Activated CD4-positive, alpha-beta T cell treated with anti-CD3 and anti-CD28 coated beads, Interleukin-2, amount 10 ng/mL, durations not matched to agents 7 days and 5 days (primary cell): ENCODE data around the gene PRR15L. TPM values are rescaled to one million over a fixed set of nuclear protein-coding genes. Genes with fewer than 3 reads are reported as not detected.

Source experiments
- CTCF ChIA-PET: fragments of 350-600 bp; sonication (Branson Sonifier 250); formaldehyde crosslinking; loops from one replicate; lab custom pipeline; 2021; ENCODE audit warnings: antibody characterized with exemption; lab: Charles Lee
- POLR2A ChIA-PET: fragments of 350-600 bp; sonication (Branson Sonifier 250); formaldehyde crosslinking; loops from one replicate; lab custom pipeline; 2021; ENCODE audit warnings: antibody characterized with exemption; lab: Charles Lee
- DNase-seq: peaks from one replicate; pipeline ENCODE4 v3.0.0-alpha.2; 2020
- H3K27ac Mint-ChIP-seq: one replicate; pipeline ENCODE4 v1.8.0; 2021; ENCODE audit warnings: mild to moderate bottlenecking, moderate library complexity, mixed read lengths
- H3K27me3 Mint-ChIP-seq: one replicate; pipeline ENCODE4 v1.8.0; 2021; ENCODE audit warnings: mixed read lengths
- H3K36me3 Mint-ChIP-seq: one replicate; pipeline ENCODE4 v1.8.0; 2021; ENCODE audit warnings: low read depth, mixed read lengths
- H3K4me1 Mint-ChIP-seq: one replicate; pipeline ENCODE4 v1.8.0; 2021; ENCODE audit warnings: mixed read lengths
- H3K4me3 Mint-ChIP-seq: one replicate; pipeline ENCODE4 v1.8.0; 2021; ENCODE audit warnings: mild to moderate bottlenecking, moderate library complexity, mixed read lengths
- H3K9me3 Mint-ChIP-seq: one replicate; pipeline ENCODE4 v1.8.0; 2021; ENCODE audit warnings: mixed read lengths
- total RNA-seq, 2 experiments: library from RNA; stranded (reverse); gene quantifications; one replicate each; pipeline ENCODE4 v1.2.3, GENCODE V29; 2021

Gene PRR15L
- total RNA-seq, 2 experiments from 2014 or later: not detected

GRCh38 chr17:47969930-47970724 lies 12.4 kb upstream of the PRR15L start:
- peak overlapping the region; percentile 94 for H3K4me3 Mint-ChIP-seq
- ChIA-PET POLR2A (interaction anchor here (0.8 to 1.9 kb wide), 3 partner anchors 21 to 75 kb away, joined by 3 to 6 read pairs (median 3); partner anchors contain the start of genes PNPO and SP2), CTCF (interaction anchor here (0.5 to 10.0 kb wide), 43 partner anchors 9 to 1285 kb away, joined by 3 to 142 read pairs (median 5); partner anchors contain the start of genes LRRC46, MRPL10, PNPO and PRR15L)
- H3K4me1 Mint-ChIP-seq: peaks cover 30% of the 10 kb centered on the region
- peaks cover 2% of the 10 kb centered on the region for H3K27me3 Mint-ChIP-seq
- no peaks in the 10 kb centered on the region for H3K9me3 Mint-ChIP-seq
- peak overlapping the region; percentile 78 for H3K27ac Mint-ChIP-seq
- no peak for DNase-seq
- peaks cover 17% of the 10 kb centered on the region for H3K36me3 Mint-ChIP-seq

DNA sequence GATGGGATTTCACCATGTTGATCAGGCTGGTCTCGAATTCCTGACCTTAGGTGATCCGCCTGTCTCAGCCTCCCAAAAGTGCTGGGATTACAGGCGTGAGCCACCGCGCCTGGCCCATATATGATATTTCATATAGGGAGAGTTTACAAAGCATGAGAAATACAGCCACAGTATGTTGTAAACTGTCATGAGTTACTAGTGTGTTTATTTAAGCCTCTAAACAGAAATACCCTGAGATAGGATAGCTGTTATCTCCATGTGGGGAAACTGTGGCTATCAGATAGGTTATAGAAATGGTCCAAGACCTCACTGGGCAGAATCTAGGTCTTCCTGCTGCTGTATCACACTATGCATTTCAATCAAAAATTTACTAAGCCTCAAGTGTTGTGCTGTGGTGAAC lies 11.2 kb upstream of the PRR15L start:
- Mint-ChIP-seq H3K36me3 (peaks cover 7% of the 10 kb centered on the region), H3K4me3 (no peak overlapping the region), H3K9me3 (no peaks in the 10 kb centered on the region), H3K27ac (no peak overlapping the region), H3K4me1 (peaks cover 30% of the 10 kb centered on the region), H3K27me3 (peaks cover 2% of the 10 kb centered on the region)
- CTCF ChIA-PET: interaction anchor here (0.7 to 10.0 kb wide), 8 partner anchors 8 to 121 kb away, joined by 3 to 142 read pairs (median 12); partner anchors contain the start of gene PRR15L
- DNase-seq: no peak
- POLR2A ChIA-PET: no interaction called here

- no peaks in the 10 kb centered on the region for H3K9me3 Mint-ChIP-seq
- peaks cover 2% of the 10 kb centered on the region for H3K27me3 Mint-ChIP-seq
- peaks cover 2% of the 10 kb centered on the region for H3K36me3 Mint-ChIP-seq
- POLR2A ChIA-PET: no interaction called here
- H3K4me3 Mint-ChIP-seq: no peak overlapping the region
- CTCF ChIA-PET: interaction anchor here (0.7 to 10.0 kb wide), 4 partner anchors 10 to 116 kb away, joined by 3 to 142 read pairs (median 4); partner anchors contain the start of gene PRR15L
- no peak for DNase-seq
- H3K27ac Mint-ChIP-seq: peak overlapping the region; percentile 68
- peaks cover 23% of the 10 kb centered on the region for H3K4me1 Mint-ChIP-seq
Observed at GRCh38 chr17:47967607-47968252, 10.0 kb upstream of the PRR15L start.

GRCh38 chr17:47966079-47966519 lies 8.4 kb upstream of the PRR15L start:
- POLR2A ChIA-PET: no interaction called here
- Mint-ChIP-seq H3K27ac (no peak overlapping the region), H3K9me3 (no peaks in the 10 kb centered on the region), H3K27me3 (peaks cover 2% of the 10 kb centered on the region), H3K36me3 (no peaks in the 10 kb centered on the region), H3K4me1 (peaks cover 12% of the 10 kb centered on the region), H3K4me3 (no peak overlapping the region)
- CTCF ChIA-PET: interaction anchor here (10.0 kb wide), 1 partner anchor 15 kb away, joined by 142 read pairs; no protein-coding TSS in a partner anchor
- no peak for DNase-seq

- peaks cover 2% of the 10 kb centered on the region for H3K4me1 Mint-ChIP-seq
- no peaks in the 10 kb centered on the region for H3K9me3 Mint-ChIP-seq
- H3K27ac Mint-ChIP-seq: no peak overlapping the region
- no peak for DNase-seq
- no peak overlapping the region for H3K4me3 Mint-ChIP-seq
- peaks cover 2% of the 10 kb centered on the region for H3K27me3 Mint-ChIP-seq
- no peaks in the 10 kb centered on the region for H3K36me3 Mint-ChIP-seq
- ChIA-PET POLR2A (no interaction called here), CTCF (interaction anchor here (0.8 to 10.0 kb wide), 2 partner anchors 9 to 14 kb away, joined by 3 to 142 read pairs; no protein-coding TSS in a partner anchor)
Observed at GRCh38 chr17:47964856-47965255, 7.2 kb upstream of the PRR15L start.

GRCh38 chr17:47962901-47963300 lies 5.2 kb upstream of the PRR15L start:
- CTCF ChIA-PET: interaction anchor here (2.1 kb wide), 1 partner anchor 16 kb away, joined by 5 read pairs; no protein-coding TSS in a partner anchor
- Mint-ChIP-seq H3K27me3 (no peaks in the 10 kb centered on the region), H3K4me1 (no peaks in the 10 kb centered on the region)

GRCh38 chr17:47961406-47961805 lies 3.7 kb upstream of the PRR15L start:
- H3K36me3 Mint-ChIP-seq: no peaks in the 10 kb centered on the region
- DNase-seq: no peak
- no peaks in the 10 kb centered on the region for H3K9me3 Mint-ChIP-seq
- ChIA-PET CTCF (interaction anchor here (0.8 to 4.1 kb wide), 4 partner anchors 8 to 17 kb away, joined by 4 to 29 read pairs (median 7); partner anchors contain the start of gene CDK5RAP3), POLR2A (no interaction called here)
- H3K27ac Mint-ChIP-seq: no peak overlapping the region
- H3K4me3 Mint-ChIP-seq: no peak overlapping the region
- no peaks in the 10 kb centered on the region for H3K27me3 Mint-ChIP-seq
- no peaks in the 10 kb centered on the region for H3K4me1 Mint-ChIP-seq

More at GRCh38 chr17:47962901-47963300, 5.2 kb upstream of the PRR15L start:
- no peak overlapping the region for H3K4me3 Mint-ChIP-seq
- POLR2A ChIA-PET: no interaction called here
- no peaks in the 10 kb centered on the region for H3K36me3 Mint-ChIP-seq
- H3K27ac Mint-ChIP-seq: no peak overlapping the region
- no peaks in the 10 kb centered on the region for H3K9me3 Mint-ChIP-seq
- DNase-seq: no peak

DNA sequence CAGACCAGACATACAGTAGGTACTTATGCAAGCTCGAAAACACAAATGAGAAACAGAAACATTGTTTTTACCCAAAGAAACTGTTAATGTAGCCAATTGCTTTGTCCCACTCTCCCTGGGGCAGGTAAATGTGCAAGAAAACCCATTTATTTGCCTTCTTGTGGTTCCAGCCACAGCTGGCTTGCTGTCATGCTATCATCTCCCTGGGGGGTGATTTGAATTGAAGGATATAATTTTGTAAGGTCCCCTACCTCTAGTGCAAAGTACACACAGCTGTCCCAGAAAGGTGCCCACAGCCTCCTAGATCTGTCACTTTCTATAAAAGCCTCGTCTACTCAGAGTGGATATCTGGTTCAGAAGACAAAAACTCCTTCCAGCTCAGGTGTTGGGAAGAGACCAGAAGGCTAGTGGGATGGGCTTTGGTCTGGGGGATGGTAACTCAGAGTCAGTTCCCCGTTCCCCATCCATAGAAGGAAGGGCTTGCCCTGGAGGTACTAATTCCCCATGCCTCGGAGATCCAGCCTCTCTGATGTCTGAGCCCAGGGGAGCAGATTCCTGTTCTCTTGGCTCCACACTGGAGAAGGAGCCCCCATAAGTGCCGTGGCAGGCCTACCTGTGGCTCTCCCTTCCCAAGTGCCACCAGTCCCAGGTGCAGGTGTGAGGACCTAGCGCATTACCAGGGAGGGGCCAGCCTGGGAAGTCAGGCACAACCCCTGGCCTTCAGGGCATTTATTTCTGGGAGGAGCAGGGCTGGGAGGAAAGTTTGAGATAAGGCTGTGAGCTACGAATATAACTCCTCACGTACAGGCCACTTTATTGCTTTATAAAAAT lies 2.4 kb upstream of the PRR15L start:
- Mint-ChIP-seq H3K4me3 (no peak overlapping the region), H3K36me3 (no peaks in the 10 kb centered on the region), H3K4me1 (no peaks in the 10 kb centered on the region), H3K27ac (no peak overlapping the region), H3K27me3 (no peaks in the 10 kb centered on the region), H3K9me3 (no peaks in the 10 kb centered on the region)
- no peak for DNase-seq
- CTCF ChIA-PET: interaction anchor here (1.0 to 5.9 kb wide), 5 partner anchors 10 to 119 kb away, joined by 3 to 33 read pairs (median 5); partner anchors contain the start of genes CDK5RAP3, PNPO and SCRN2
- POLR2A ChIA-PET: no interaction called here

GRCh38 chr17:47956791-47957590 lies 692 bp downstream of the PRR15L start:
- Mint-ChIP-seq H3K36me3 (no peaks in the 10 kb centered on the region), H3K4me1 (no peaks in the 10 kb centered on the region), H3K9me3 (no peaks in the 10 kb centered on the region), H3K27ac (no peak overlapping the region), H3K4me3 (no peak overlapping the region), H3K27me3 (no peaks in the 10 kb centered on the region)
- ChIA-PET CTCF (interaction anchor here (0.6 to 5.9 kb wide), 7 partner anchors 9 to 1782 kb away, joined by 3 to 33 read pairs (median 4); partner anchors contain the start of gene CDK5RAP3), POLR2A (interaction anchor here (0.5 kb wide), 1 partner anchor 1695 kb away, joined by 3 read pairs; no protein-coding TSS in a partner anchor)
- no peak for DNase-seq

- CTCF ChIA-PET: interaction anchor here (0.6 to 10.1 kb wide), 4 partner anchors 7 to 14 kb away, joined by 4 to 142 read pairs (median 22); partner anchors contain the start of genes CDK5RAP3 and PNPO
Observed at GRCh38 chr17:47955497-47956461, 1.9 kb downstream of the PRR15L start.

More at GRCh38 chr17:47955497-47956461, 1.9 kb downstream of the PRR15L start:
- H3K9me3 Mint-ChIP-seq: no peaks in the 10 kb centered on the region
- DNase-seq: no peak
- no peaks in the 10 kb centered on the region for H3K27me3 Mint-ChIP-seq
- H3K4me3 Mint-ChIP-seq: no peak overlapping the region
- no peaks in the 10 kb centered on the region for H3K36me3 Mint-ChIP-seq
- no peaks in the 10 kb centered on the region for H3K4me1 Mint-ChIP-seq
- POLR2A ChIA-PET: no interaction called here
- no peak overlapping the region for H3K27ac Mint-ChIP-seq
